PFSK-1 (cell line): Measurements from ENCODE around the gene THOC5.

Experiments used
- FOXP2 ChIP-seq: optimal IDR thresholded peaks from 2 replicates; pipeline ENCODE3; 2011; ENCODE audit warnings: borderline replicate concordance, control low read depth, inconsistent platforms; ENCODE audit not compliant: insufficient read depth; ENCODE audit errors: extremely low read length, extremely low read depth
- POLR2AphosphoS5 ChIP-seq: IDR thresholded peaks from 2 replicates; pipeline ENCODE4 v1.6.1; 2012; ENCODE audit warnings: low read depth, mild to moderate bottlenecking, control low read depth, low read length, moderate library complexity
- SIN3A ChIP-seq: IDR thresholded peaks from 2 replicates; pipeline ENCODE4 v1.6.1; 2012; ENCODE audit warnings: mild to moderate bottlenecking, low read length, moderate library complexity, borderline replicate concordance; ENCODE audit not compliant: insufficient read depth
- TAF1 ChIP-seq: IDR thresholded peaks from 2 replicates; pipeline ENCODE4 v1.6.1; 2012; ENCODE audit warnings: low read length, control low read depth, borderline replicate concordance; ENCODE audit not compliant: insufficient read depth
- TF ChIP-seq, protein P1 (sequence below), 2 experiments: IDR thresholded peaks; 2 replicates each; pipeline versions ENCODE4 v1.6.1 to v1.8.0; 2011 to 2012; ENCODE audit warnings: low read depth in 2 of 2, low read length in 2 of 2, control low read depth in 1 of 2, inconsistent platforms in 1 of 2, mild to moderate bottlenecking in 1 of 2, moderate library complexity in 1 of 2; ENCODE audit not compliant: insufficient read depth in 1 of 2

GRCh38 chr22:29480512-29481264 lies 72.9 kb downstream of the THOC5 start:
- TF ChIP-seq TAF1: no peak
- no peak for TF ChIP-seq POLR2AphosphoS5
- TF ChIP-seq SIN3A: no peak
- TF ChIP-seq, protein P1, sequence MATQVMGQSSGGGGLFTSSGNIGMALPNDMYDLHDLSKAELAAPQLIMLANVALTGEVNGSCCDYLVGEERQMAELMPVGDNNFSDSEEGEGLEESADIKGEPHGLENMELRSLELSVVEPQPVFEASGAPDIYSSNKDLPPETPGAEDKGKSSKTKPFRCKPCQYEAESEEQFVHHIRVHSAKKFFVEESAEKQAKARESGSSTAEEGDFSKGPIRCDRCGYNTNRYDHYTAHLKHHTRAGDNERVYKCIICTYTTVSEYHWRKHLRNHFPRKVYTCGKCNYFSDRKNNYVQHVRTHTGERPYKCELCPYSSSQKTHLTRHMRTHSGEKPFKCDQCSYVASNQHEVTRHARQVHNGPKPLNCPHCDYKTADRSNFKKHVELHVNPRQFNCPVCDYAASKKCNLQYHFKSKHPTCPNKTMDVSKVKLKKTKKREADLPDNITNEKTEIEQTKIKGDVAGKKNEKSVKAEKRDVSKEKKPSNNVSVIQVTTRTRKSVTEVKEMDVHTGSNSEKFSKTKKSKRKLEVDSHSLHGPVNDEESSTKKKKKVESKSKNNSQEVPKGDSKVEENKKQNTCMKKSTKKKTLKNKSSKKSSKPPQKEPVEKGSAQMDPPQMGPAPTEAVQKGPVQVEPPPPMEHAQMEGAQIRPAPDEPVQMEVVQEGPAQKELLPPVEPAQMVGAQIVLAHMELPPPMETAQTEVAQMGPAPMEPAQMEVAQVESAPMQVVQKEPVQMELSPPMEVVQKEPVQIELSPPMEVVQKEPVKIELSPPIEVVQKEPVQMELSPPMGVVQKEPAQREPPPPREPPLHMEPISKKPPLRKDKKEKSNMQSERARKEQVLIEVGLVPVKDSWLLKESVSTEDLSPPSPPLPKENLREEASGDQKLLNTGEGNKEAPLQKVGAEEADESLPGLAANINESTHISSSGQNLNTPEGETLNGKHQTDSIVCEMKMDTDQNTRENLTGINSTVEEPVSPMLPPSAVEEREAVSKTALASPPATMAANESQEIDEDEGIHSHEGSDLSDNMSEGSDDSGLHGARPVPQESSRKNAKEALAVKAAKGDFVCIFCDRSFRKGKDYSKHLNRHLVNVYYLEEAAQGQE (IDR thresholded peaks at IDR 0.05; ENCODE audit: insufficient read depth in 1 of 2, low read depth in 2 of 2, low read length in 2 of 2): no peak
- TF ChIP-seq FOXP2: no peak
